ENCODE results near the gene TBC1D2B. TPM values are rescaled to one million over a fixed set of nuclear protein-coding genes. Genes with fewer than 3 reads are reported as not detected.

Gene TBC1D2B
- total RNA-seq, 1 experiment from 2014 or later: 17.6 TPM

GRCh38 chr15:78083186-78083585, 5.7 kb upstream of the TBC1D2B start:
- H3K27ac Mint-ChIP-seq: no peak overlapping the region
- no peak overlapping the region for H3K56ac ChIP-seq (ENCODE audit: insufficient read length, low read depth, low read length)
- no peak overlapping the region for H3K4me2 ChIP-seq (ENCODE audit: insufficient read depth, insufficient read length, low read length)
- no peak overlapping the region for H2BK15ac ChIP-seq (ENCODE audit: low read depth, low read length)
- H3K4me3 Mint-ChIP-seq: no peak overlapping the region
- H3T11ph ChIP-seq (ENCODE audit: low read length): no peak overlapping the region
- H3K14ac ChIP-seq (ENCODE audit: insufficient read depth, low read length): no peak overlapping the region
- TF ChIP-seq CTCF (conservative IDR thresholded peaks at IDR 0.05): no peak
- no peak overlapping the region for H3K23ac ChIP-seq (ENCODE audit: insufficient read length, low read depth, low read length)
- H3K4ac ChIP-seq (ENCODE audit: low read depth, low read length): no peak overlapping the region
- H3K4me1 ChIP-seq (ENCODE audit: insufficient read depth, low read length): no peaks in the 10 kb centered on the region
- no peak overlapping the region for H2BK120ac ChIP-seq (ENCODE audit: low read depth, low read length, poor library complexity, severe bottlenecking)
- H3K9me3 Mint-ChIP-seq: no peaks in the 10 kb centered on the region
- no peak overlapping the region for H4K5ac ChIP-seq (ENCODE audit: insufficient read length, low read depth, low read length)
- H3K9me3 ChIP-seq (ENCODE audit: control insufficient read depth, low read depth, low read length): no peaks in the 10 kb centered on the region
- no peaks in the 10 kb centered on the region for H3K23me2 ChIP-seq (ENCODE audit: insufficient read length, low read depth, low read length, poor library complexity, severe bottlenecking)
- peaks cover 2 to 3% of the 10 kb centered on the region in 2 experiments; a peak in 2 of 4 replicates for H3K4me1 Mint-ChIP-seq
- no peak overlapping the region for H3K18ac ChIP-seq (ENCODE audit: insufficient read length, low read depth, low read length)
- no peaks in the 10 kb centered on the region for H3K79me1 ChIP-seq (ENCODE audit: insufficient read depth, low read depth, low read length, poor library complexity, severe bottlenecking)
- no peak overlapping the region for H2BK12ac ChIP-seq (ENCODE audit: insufficient read length, low read depth, low read length)
- no peak overlapping the region for H4K91ac ChIP-seq (ENCODE audit: insufficient read length, low read depth, low read length)
- no peaks in the 10 kb centered on the region for H3K27me3 ChIP-seq (ENCODE audit: insufficient read depth, low read length)
- H3K79me2 ChIP-seq (ENCODE audit: insufficient read depth, low read length): no peaks in the 10 kb centered on the region
- no peak overlapping the region for H2BK5ac ChIP-seq (ENCODE audit: insufficient read length, low read length)
- no CpG with 5 or more reads among the region's 4 CpGs for WGBS (ENCODE audit: extremely low coverage, insufficient read length, low lambda C conversion rate)
- no peak for DNase-seq
- H3K27ac ChIP-seq (ENCODE audit: insufficient read length, low read depth, low read length): no peak overlapping the region
- H2AK5ac ChIP-seq (ENCODE audit: insufficient read length, low read length): no peak overlapping the region
- H4K8ac ChIP-seq (replicated peaks; ENCODE audit: insufficient read length, low read depth, low read length): no peak overlapping the region
- H3K36me3 Mint-ChIP-seq (ENCODE audit: insufficient read depth in 1 of 3, low read depth in 3 of 3): no peaks in the 10 kb centered on the region
- H3K9ac ChIP-seq (ENCODE audit: extremely low read depth, insufficient read length, low read length): no peak overlapping the region
- no peak overlapping the region for H2BK20ac ChIP-seq (ENCODE audit: low read depth, low read length, poor library complexity, severe bottlenecking)
- H4K20me1 ChIP-seq (ENCODE audit: control insufficient read depth, insufficient read depth, insufficient read length): no peaks in the 10 kb centered on the region
- H2AFZ ChIP-seq (ENCODE audit: low read length): no peak overlapping the region
- peaks cover 5% of the 10 kb centered on the region for H3K27me3 Mint-ChIP-seq (ENCODE audit: low read depth)

All from H9 (cell line).